ENCODE data around the gene FTO. TPM values are rescaled to one million over a fixed set of nuclear protein-coding genes. Genes with fewer than 3 reads are reported as not detected.

The FTO gene
- total and polyA plus RNA-seq, 2 of the 13 experiments (the other 11 are each of a cell fraction or from before 2014, with no cell fraction given) = 41.6 to 55.8 TPM

DNA sequence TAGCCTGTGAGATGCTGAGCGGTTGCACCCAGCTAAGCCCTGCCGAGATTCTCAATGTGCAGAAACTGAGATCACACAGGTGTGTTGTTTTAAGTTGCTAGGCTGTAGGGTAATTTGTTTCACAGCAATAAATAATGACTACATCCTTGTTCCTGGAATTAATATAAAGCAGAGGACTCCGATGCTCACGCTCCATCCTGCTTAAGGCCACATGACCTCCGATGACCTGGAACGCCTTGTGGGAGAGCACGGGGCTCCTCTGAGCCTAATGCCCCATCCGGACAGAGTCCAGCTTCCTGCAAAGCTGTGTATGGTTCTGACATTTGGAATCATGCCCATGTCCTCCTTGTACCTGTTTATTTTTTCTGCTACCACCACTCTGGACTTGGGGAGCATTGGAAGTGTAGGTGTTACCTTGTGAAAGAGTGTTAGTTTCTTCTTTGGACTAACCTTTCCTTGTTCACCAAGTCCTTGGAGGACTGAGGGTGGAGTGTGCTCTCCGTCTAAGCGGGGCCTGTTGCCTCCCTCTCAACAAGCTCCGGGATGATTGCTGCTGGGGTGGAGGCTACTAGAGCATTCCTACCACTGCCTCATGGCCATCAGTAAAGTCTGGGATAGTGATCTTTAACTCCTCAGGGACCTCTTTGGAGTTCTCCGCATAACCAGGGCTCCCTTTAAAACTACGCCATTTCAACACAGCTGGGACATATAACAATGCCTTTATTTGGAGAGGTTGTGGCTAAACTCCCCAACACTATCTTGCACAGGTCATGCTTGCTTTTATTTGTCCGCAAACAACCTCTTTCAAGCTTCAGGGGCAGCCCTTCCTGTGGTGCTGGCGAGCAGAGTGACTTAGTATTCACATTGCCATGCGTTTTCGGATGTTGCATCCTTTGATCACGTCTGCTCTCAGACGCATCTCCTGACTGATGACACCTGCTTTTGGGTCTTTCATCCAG, 457.3 kb downstream of the FTO start (continued):
- no peak for TF ChIP-seq ZNF24 (IDR thresholded peaks at IDR 0.05)
- 0 out of 2 replicates have a peak, but pooled peaks have one; percentile 29 for TF ChIP-seq ZFP1 (CRISPR knock-in tag; IDR thresholded peaks at IDR 0.05)
- TF ChIP-seq FOXA1 (IDR thresholded peaks at IDR 0.05) = no peak
- TF ChIP-seq FOXA1 (CRISPR knock-in tag; IDR thresholded peaks at IDR 0.05) = peak; percentile 78
- no peak for TF ChIP-seq SNRNP70 (IDR thresholded peaks at IDR 0.05; ENCODE audit: low read depth, low read length)
- TF ChIP-seq ZNF790 (CRISPR knock-in tag; IDR thresholded peaks at IDR 0.05; ENCODE audit: borderline replicate concordance) = no peak
- no peak for TF ChIP-seq MAF1 (CRISPR knock-in tag; IDR thresholded peaks at IDR 0.05; ENCODE audit: borderline replicate concordance)
- peak; percentile 73; the same call in 1 of the 2 replicates for TF ChIP-seq ZNF317 (CRISPR knock-in tag; IDR thresholded peaks at IDR 0.05)
- peak; percentile 40; the same call in 1 of the 2 replicates for TF ChIP-seq ZNF414 (CRISPR knock-in tag; IDR thresholded peaks at IDR 0.05)
- TF ChIP-seq ZNF850 (CRISPR knock-in tag; conservative IDR thresholded peaks at IDR 0.05) = no peak
- TF ChIP-seq ZNF432 (CRISPR knock-in tag; IDR thresholded peaks at IDR 0.05; ENCODE audit: borderline replicate concordance) = no peak
- TF ChIP-seq SKIL (CRISPR knock-in tag; IDR thresholded peaks at IDR 0.05; ENCODE audit: borderline replicate concordance) = no peak
- no peak for TF ChIP-seq TEF (CRISPR knock-in tag; IDR thresholded peaks at IDR 0.05)
- TF ChIP-seq, protein P1, sequence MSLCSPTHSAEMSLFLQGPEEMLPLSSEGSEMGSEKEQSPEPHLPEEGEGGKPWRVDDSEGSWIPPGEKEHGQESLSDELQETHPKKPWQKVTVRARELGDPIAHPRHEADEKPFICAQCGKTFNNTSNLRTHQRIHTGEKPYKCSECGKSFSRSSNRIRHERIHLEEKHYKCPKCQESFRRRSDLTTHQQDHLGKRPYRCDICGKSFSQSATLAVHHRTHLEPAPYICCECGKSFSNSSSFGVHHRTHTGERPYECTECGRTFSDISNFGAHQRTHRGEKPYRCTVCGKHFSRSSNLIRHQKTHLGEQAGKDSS (CRISPR knock-in tag; IDR thresholded peaks at IDR 0.05; ENCODE audit: borderline replicate concordance, low read depth) = peak; percentile 24; the same call in 1 of the 2 replicates
- TF ChIP-seq, protein P2, sequence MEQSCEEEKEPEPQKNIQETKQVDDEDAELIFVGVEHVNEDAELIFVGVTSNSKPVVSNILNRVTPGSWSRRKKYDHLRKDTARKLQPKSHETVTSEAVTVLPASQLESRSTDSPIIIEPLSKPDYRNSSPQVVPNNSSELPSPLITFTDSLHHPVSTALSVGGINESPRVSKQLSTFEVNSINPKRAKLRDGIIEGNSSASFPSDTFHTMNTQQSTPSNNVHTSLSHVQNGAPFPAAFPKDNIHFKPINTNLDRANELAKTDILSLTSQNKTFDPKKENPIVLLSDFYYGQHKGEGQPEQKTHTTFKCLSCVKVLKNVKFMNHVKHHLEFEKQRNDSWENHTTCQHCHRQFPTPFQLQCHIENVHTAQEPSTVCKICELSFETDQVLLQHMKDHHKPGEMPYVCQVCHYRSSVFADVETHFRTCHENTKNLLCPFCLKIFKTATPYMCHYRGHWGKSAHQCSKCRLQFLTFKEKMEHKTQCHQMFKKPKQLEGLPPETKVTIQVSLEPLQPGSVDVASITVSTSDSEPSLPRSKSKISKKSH (CRISPR knock-in tag; IDR thresholded peaks at IDR 0.05; ENCODE audit: borderline replicate concordance) = no peak; the same call in 1 of the 2 replicates
- peak; percentile 43; the same call in 1 of the 2 replicates for TF ChIP-seq ZNF770 (CRISPR knock-in tag; IDR thresholded peaks at IDR 0.05)
- TF ChIP-seq GLMP (CRISPR knock-in tag; IDR thresholded peaks at IDR 0.05; ENCODE audit: borderline replicate concordance) = no peak
- TF ChIP-seq MED13 (CRISPR knock-in tag; IDR thresholded peaks at IDR 0.05) = no peak; the same call in none of the 2 replicates
